Sigmoid colon (tissue), 3 donors: ENCODE measurements around the gene ECSCR.

Experiments
- CTCF ChIP-seq, 4 experiments: fragments of 450-650 bp in 3 of 4; fragments of 200-600 bp in 1 of 4; IDR thresholded peaks; one replicate each; pipeline ENCODE4 v1.5.1; 2016 to 2019; ENCODE audit warnings: antibody characterized with exemption in 4 of 4, mild to moderate bottlenecking in 3 of 4, moderate library complexity in 2 of 4
- POLR2A ChIP-seq, 2 donors: fragments of 450-650 bp; IDR thresholded peaks; one replicate each; pipeline ENCODE4 v1.6.1; 2016; ENCODE audit warnings: antibody characterized with exemption in 2 of 2, mild to moderate bottlenecking in 2 of 2, moderate library complexity in 2 of 2

GRCh38 chr5:139416651-139417050, 45.9 kb downstream of the ECSCR start:
- TF ChIP-seq POLR2A (IDR thresholded peaks at IDR 0.05) (no peak), CTCF (IDR thresholded peaks at IDR 0.05) (no peak)
